NCI-H2107 (cell line): ENCODE data around the gene GPX4.

Source experiments
- DNase-seq: peaks from one replicate; lab custom pipeline; 2025; lab: John Stamatoyannopoulos, UW

Gene GPX4

DNA sequence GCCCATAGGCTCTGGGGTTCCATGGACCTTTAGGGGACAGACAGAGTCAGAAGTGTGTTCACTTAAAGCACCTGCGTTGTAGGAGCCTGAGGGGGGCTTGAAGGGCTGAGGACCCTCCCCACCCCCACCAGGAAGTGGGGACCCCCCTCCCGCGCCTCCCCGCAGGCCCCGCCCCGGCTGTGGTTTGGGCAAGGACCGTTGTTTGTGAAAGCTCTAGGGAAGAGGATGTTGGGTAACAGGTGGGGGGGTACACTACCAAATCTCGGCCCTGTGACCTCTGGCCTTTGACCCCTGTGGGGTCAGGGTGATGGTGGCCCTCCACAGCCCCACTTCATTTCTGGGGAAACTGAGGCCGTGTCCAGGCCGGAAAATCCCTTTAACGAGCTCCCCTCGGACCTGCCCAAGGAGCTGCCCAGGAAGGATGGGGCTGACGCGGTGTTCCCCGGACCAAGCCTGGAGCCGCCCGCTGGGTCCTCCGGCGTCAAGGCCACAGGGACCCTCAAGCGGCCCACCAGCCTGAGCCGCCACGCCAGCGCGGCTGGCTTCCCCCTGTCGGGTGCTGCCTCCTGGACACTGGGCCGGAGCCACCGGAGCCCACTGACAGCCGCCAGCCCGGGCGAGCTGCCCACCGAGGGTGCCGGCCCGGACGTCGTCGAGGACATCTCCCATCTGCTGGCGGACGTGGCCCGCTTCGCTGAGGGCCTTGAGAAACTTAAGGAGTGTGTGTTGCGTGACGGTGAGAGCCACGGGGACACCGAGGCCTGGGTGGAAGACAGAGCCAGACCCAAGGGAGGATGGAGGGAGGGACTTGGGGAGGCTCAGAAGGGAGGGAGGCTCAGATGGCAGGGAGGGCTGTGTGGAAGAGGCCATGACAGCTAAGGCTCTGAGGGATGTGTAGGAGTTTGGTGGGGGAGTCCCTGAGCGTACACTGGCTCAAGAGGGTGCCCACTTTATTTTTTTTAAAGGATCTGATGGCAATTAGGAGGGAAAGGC, 35.5 kb upstream of the GPX4 start:
- DNase-seq = no peak

DNA sequence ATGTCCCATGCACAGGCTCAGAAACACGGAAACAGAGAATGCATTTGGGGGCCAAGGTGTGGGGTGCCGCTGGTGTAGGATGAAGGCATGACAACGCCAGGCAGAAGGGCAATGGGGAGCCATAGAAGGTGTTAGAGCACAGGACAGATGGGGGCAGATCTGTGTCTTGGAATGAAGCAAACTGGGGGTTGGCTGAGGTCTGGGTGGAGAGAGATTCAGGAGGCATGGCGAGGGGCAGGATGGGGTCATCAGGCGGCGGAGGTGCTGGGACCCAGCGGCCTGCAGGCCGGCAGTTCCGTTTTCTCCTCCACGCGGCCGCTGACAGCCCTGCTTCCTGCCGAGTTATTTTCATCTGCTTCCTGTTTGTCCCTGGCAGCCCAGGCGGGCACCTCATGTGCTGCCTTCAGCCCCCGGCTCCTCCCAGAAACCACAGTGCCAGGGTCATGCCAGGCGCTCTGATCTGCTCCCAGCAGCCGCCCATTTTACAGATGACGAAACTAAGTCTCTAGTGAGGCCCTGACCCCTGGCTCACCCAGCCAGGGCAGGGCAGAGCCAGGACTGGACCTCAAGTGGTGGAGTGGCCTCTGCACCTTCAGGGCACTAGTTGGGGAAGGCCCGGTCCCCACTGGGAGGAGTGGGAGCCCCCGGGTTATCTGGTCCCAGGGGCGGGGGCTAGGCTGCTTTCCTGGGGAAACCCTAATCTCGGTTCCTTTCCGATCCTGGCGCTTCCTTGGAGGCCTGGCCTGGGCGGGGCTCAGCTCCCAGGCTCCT, 34.6 kb upstream of the GPX4 start:
- no peak for DNase-seq

DNA sequence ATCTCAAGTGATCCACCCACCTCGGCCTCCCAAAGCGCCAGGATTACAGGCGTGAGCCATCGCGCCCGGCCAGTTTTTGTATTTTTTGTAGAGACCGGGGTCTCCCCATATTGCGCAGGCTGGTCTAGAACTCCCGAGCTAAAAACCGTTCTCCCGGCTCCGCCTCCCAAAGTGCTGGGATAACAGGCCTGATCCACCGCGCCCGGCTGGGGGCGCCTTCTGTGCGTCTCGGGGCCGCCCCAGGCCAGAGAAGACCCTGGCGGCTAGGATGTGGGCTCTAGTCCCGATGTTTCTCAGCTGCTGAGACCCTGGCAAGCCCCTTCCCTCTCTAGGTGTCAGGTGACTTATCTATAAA, 33.2 kb upstream of the GPX4 start:
- no peak for DNase-seq

DNA sequence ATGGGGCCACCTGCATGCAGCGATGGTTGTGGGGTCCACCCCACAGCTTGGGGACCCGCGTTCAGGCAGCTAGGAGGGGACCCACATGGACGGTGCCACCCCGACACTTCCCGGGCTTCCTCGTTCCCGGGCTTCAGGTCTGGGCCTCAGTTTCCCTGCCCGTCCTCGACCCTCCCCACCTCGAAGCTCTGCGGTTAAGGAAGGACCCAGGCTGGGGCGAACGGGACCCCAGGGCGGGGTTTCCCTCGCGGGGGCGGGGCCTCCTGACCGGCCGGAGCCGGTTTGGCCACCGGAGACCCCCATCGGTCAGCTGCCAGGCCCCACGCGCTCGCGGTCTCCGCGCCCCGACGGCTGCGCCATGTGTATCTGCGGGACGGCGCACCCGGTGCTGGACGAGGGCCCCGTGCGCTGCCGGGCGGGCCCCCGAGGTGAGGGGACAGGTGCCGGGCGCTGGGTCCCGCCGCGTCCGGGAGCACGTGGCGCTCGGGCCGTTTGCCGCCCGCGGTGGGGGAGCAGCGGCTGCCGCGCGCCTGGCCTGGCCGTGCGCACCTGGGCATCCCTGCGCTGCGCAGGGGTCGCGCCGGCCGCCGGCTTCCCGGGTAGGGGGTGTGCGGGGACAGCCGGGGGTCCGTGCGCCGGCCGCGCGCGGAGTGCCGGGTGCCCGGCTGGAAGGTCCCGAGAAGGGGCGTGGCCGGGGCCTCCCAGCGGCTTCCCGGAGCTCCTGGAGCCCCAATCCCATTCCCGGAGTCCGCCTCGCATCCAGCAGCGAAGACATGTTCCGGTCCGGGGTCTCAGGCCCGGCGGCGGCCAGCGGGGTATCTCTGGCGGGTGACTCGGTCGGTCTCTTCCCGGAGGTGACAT, 32.6 kb upstream of the GPX4 start:
- DNase-seq = no peak

DNA sequence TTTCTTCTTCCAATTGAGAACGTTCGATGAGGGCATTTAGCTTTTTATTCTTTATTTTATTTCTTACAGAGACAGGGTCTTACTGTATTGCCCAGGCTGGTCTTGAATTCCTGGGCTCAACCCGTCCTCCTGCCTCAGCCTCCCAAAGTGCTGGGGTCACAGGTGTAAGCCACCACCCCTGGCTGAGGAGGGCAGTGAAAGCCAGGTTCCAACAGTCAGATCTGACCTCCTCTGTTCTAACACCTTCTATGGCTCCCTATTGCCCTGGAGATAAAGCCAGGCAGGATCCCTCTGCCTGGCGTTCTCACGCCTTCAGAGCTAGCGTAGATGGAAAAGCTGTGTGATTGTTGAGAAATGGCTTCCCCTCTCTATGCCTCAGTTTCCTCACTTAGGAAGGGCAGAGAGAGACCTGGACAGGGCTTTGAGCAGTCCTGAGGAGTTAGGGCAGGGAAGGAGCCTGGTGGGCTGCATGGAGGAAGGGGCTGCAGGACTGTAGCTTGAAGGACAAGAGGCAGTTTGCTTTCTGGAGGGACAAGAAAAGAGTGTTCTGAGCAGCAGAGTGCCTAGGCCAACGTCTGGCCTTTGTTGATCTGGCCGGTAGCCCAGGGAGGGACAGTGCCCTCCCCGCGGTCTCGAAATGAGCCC, 31.3 kb upstream of the GPX4 start:
- DNase-seq = no peak

DNA sequence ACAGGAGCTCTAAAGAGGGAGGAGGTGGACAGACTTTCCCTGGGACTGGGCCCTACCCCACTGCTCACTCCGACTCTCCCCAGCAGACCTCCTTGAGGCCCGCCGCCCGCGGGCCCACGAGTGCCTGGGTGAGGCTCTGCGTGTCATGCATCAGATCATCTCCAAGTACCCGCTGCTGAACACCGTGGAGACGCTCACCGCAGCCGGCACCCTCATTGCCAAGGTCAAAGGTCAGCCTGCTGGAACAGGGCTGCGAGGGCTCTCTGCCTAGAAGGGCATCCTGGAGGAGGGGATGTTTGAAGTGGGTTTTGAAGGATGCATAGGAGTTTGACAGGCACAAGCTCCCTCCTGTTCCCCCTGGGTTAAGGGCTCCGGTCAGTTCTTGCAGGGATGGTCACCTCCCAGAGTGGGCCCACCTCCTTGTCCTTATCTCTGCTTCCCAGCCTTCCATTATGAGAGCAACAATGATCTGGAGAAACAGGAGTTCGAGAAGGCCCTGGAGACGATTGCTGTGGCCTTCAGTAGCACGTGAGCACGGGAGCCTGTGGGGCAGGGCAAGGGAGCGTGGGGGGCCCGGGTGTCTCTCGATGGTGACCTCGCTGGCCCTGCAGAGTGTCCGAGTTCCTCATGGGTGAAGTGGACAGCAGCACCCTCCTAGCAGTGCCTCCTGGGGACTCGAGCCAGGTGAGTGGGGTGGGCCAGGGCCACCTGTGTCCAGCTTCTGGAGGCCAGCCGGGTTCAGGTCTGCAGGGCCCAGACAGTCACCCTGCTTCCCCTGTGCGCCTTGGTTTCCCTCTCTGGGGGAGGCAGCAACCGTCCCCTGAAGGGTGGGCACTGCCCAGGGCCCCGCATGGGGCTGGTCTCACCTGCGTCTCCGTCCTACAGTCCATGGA, 30.5 kb upstream of the GPX4 start:
- no peak for DNase-seq

DNA sequence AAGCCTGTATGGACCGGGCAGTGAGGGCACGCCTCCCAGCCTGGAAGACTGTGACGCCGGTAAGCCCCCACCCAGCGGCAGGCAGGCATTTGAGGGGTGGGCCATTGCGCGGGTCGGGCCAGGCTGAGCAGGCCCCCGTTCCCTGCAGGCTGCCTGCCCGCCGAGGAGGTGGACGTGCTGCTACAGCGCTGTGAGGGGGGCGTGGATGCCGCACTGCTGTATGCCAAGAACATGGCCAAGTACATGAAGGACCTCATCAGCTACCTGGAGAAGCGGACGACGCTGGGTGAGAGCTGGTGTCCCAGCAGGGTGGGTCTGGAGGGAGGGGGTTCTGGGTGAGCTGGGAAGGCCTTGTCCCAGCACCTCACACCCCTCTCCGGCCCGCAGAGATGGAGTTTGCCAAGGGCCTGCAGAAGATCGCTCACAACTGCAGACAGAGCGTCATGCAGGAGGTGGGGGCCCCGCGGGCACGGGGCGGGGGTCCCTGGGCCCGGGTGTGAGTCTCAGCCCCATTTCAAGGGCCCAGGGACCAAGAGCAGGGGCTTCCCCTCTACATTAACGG, 29.8 kb upstream of the GPX4 start:
- no peak for DNase-seq

DNA sequence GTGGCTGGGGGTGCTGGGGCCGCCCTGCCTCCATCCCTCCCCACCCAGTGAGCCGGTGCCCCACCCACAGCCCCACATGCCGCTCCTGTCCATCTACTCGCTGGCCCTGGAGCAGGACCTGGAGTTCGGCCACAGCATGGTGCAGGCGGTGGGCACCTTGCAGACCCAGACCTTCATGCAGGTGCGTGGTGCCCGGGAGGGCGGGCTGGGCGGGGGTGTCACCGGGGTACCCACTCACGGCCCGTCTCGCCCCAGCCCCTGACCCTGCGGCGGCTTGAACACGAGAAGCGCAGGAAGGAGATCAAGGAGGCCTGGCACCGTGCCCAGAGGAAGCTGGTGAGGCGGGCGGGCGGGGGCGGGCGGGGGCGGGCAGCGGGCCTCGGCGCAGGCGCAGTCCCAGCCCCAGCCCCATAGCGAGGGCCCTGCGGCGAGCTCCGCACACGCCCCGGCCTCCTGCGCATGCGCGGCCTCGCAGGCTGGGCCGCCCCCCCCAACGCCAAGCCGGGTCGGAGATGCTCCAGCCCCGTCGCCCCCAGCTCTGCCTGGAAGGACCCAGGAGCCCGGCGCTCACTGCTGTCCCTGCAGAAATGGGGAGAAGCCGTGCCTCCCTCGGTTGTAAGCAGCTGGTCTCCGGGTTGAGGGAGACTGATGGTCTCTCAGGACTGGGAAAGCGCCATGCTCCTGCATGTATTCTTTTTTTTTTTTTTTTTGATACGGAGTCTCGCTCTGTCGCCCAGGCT, 29.1 kb upstream of the GPX4 start:
- peak; percentile 86 for DNase-seq

DNA sequence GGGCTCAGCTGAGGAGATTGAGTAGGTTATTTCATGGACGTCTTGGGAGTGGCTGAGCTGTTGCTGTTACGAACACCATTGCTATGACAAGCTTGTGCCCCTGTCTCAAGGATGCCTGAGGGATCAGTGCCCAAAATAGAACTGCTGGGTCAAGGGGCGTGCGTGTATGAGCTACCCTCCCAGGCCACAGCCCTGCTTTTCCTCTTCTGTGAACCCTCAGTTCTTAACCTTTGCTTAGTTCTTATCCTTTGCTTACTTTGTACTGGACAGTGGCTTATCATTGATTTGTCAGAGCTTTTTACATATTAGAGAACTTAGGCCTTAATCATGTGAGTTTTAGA, 27.8 kb upstream of the GPX4 start:
- no peak for DNase-seq

DNA sequence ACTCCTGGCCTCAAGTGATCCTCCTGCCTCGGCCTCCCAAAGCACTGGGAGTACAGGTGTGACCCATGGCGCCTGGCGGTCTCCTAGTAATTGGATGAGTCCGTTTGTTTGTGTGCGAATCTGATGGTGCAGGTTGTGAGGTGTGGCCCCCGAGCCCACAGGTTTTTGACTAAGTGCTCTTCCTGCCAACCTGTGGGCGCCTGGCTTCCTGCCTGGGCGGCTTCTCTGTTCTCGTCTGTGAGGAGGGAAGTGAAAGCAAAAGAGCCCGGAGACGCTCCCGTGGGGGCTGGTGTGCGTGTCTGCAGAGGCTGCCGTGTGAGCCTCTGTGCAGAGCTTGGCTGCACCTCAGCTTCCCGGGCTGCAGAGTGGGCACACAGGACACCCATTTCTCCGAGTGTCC, 26.8 kb upstream of the GPX4 start:
- no peak for DNase-seq

DNA sequence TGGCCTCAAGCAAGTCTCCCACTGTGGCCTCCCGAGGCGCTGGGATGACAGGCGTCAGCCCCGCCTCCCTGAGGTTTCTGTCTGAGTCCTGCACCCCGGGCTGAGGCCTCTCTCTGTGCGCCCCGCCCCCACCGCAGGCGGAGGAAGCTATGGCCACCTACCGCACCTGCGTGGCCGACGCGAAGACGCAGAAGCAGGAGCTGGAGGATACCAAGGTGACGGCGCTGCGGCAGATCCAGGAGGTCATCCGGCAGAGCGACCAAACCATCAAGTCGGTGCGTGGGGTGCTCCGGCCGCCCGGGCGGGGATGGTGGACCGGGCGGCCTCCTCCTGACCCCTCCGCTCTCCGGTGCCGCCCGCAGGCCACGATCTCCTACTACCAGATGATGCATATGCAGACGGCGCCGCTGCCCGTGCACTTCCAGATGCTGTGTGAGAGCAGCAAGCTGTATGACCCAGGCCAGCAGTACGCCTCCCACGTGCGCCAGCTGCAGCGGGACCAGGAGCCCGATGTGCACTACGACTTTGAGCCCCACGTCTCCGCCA, 24.2 kb upstream of the GPX4 start:
- DNase-seq = no peak

DNA sequence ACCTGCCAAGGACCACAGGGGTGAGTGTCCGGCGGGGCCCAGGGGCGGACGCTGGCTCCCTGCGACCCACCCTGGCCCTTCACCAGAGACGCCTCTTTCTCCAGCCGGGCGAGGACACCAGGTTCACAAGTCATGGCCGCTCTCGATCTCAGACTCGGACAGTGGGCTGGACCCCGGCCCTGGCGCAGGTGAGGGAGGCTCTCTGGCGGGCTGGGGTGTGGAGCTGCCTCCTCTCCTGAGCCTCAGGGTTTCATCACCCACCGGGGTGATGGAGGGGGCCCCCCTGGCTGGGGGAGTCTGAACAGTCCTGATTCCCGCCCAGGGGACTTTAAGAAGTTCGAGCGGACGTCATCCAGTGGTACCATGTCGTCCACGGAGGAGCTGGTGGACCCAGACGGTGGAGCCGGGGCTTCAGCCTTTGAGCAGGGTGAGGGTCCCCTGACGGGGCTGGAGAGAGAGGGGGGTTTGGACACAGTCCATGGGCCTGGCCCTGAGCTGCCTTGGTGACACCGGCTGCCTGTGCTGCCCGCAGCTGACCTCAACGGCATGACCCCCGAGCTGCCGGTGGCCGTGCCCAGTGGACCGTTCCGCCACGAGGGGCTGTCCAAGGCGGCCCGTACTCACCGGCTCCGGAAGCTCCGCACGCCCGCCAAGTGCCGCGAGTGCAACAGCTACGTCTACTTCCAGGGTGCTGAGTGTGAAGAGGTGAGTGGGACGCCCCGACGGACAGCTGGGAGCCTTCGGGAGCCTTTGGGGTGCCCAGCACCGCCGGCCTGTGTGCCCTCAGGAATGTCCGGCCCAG, 23.2 kb upstream of the GPX4 start:
- DNase-seq = no peak

DNA sequence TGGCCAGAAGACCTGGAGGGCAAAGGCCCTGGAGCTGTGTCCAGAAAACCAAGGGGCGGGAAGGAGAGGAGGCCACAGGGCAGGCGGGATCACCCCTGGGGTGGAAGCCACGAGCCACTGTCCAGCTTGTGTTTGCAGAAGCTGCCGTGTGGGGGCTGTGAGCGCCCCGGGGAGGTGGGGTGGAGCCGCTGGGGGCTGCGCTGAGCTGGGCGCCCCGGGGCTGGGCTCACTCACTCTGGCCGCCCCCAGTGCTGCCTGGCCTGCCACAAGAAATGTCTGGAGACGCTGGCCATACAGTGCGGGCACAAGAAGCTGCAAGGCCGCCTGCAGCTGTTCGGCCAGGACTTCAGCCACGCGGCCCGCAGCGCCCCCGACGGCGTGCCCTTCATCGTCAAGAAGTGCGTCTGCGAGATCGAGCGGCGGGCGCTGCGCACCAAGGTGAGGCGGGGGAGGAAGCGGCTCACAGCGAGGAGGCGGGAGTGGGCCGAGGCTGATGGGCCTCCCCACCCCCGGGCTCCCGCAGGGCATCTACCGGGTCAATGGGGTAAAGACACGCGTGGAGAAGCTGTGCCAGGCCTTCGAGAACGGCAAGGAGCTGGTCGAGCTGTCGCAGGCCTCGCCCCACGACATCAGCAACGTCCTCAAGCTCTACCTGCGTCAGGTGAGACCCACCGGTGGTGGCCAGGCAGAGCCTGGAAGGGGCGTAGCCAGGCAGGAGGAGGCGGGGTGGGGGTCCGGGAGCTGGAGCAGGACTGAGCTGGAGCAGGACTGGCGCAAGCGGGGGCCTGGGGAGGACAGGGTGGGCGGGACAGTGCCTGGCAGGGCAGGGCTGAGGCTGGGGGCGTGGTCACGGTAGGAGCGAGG, 22.3 kb upstream of the GPX4 start:
- no peak for DNase-seq

DNA sequence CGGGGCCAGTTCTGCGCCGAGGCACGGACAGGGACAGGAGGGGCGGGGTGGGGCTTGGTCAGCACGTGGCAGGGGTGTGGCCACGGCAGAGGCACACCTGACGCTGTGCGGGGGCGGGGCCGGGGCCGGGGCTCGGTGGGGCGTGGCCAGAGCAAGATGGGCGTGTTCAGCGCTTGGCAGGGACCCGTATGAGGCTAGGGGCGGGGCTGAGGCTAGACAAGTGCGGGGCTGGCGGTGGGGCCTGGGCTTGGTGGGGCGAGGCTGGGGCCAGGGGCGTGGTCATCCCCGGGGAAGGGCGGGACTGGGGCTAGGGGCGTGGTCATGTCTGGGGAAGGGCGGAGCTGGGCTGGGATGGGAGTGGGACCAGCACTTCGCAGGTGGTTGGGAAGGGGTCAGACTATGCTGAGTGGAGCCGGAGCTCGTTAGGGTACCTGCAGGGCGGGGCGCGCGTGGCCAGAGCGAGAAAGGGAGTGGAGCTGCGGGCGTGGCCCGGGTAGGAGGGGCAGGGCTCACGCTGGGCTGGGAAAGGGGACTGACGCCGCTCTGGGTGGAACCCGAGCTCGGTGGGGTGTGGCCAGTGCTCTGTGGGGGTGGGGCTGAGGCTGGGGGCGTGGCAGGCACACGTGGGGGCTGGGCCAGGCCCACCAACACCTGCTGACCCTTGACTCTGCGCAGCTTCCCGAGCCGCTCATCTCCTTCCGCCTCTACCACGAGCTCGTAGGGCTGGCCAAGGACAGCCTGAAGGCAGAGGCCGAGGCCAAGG, 21.4 kb upstream of the GPX4 start:
- peak; percentile 86 for DNase-seq

DNA sequence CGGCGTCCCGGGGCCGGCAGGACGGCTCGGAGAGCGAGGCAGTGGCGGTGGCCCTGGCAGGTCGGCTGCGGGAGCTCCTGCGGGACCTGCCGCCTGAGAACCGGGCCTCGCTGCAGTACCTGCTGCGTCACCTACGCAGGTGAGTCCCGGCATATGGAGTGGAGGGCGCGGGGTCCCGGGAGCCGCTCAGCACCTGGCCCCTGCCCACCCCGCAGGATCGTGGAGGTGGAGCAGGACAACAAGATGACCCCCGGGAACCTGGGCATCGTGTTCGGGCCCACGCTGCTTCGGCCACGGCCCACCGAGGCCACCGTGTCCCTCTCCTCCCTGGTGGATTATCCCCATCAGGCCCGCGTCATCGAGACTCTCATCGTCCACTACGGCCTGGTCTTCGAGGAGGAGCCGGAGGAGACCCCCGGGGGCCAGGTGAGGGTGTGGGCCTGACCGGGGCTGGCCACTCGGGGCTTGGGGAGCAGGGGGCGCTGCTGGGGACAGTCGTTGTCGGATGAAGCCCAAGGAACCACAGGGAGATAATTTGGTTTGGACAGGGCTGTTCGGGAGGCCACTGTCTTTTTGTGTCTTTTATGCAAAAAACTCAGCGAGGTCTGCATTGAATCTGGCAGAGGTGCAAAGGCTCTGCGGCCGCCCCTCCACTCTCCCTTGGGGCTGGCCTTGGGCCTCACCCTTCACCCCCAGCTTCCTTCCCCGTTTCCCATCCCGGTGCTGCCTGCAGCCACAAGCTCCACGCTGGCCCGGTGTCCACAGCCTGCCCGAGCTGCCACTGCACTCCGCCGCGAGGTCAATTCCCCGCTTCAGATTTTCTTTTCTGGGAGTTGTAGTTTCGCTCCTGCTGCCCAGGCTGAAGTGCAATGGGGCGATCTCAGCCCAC, 20.6 kb upstream of the GPX4 start:
- DNase-seq = no peak
